ENCODE results near the gene SORD.
A peak's percentile ranks its signal among the peaks of the same experiment; 100 is the strongest.
"Not testable (repeated sequence)": the region's sequence is repeated elsewhere in the genome, so short reads cannot be mapped to it uniquely, and the experiment has no call there.

Gene SORD

DNA sequence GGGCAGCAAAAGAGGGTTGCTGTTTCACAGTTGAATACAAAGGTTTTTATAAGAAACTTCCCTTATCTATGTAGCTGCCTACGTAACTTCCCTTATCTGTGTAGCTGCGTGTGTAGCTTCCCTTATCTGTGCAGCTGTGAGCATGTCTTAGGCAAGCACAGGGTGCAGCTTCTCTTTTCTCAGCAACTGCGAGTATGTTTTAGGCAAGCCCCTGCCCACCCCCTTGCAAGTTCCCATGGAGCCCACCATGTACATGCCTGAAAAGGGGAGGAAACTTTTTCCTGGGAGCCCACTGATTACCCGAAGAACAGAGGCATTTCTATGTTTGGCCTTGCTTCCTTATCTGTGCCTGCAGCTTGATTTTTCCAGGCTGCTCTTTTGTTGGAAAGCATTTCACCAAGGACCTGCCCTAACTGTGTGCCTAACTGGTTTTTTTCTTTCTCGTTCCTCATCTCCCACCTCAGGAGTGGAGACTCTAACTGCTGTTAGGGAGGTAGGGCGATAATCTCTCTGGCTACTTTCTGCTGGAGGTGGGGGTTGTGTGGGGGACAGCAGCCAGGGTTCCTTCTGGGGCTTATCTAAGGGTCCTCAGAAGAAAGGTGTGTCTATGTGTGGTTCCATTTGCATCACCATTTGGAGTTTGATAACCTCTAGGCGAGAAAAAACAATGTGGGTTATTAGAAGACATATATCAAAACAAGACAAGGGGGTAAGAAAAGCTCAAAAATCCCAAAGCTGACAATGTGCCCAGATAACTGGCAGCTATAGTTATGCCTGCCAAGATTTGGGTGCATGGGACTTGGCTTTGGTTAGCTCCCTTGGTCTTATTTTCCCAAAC is 26.0 kb downstream of the SORD start:
- peak overlapping the region; percentile 17 for H3K4me3 ChIP-seq

DNA sequence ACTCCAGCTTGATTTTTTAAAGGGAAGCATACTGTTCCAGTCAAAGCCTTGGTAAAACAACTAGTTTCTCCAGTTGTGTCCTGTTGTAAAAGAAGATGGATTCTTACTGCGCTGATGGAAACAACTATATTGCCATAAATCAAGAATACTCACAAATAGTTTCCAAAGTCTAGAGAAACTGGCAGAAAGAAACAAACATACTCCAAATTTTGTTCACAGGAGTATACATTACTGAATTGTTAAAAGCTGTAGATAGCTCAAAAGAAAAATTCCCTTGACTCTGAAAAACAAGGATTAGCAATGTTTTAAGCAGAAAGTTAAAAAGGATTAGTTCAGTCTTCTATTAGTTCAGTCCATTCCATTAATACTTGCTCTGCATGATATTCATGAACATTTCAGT is 27.6 kb downstream of the SORD start:
- TF ChIP-seq, protein P1, sequence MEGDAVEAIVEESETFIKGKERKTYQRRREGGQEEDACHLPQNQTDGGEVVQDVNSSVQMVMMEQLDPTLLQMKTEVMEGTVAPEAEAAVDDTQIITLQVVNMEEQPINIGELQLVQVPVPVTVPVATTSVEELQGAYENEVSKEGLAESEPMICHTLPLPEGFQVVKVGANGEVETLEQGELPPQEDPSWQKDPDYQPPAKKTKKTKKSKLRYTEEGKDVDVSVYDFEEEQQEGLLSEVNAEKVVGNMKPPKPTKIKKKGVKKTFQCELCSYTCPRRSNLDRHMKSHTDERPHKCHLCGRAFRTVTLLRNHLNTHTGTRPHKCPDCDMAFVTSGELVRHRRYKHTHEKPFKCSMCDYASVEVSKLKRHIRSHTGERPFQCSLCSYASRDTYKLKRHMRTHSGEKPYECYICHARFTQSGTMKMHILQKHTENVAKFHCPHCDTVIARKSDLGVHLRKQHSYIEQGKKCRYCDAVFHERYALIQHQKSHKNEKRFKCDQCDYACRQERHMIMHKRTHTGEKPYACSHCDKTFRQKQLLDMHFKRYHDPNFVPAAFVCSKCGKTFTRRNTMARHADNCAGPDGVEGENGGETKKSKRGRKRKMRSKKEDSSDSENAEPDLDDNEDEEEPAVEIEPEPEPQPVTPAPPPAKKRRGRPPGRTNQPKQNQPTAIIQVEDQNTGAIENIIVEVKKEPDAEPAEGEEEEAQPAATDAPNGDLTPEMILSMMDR (IDR thresholded peaks at IDR 0.05): no peak
- Histone ChIP-seq H3K4me3 (no peak overlapping the region), H3K27ac (peak overlapping the region in 1 of 2 donors; percentile 42)
- DNase-seq (ENCODE audit: low spot score): no peak

More for the DNA sequence above, 26.0 kb downstream of the SORD start:
- TF ChIP-seq, protein P1 (IDR thresholded peaks at IDR 0.05): no peak
- no peak for DNase-seq (ENCODE audit: low spot score)
- H3K27ac ChIP-seq: peak overlapping the region; percentile 52 to 53

DNA sequence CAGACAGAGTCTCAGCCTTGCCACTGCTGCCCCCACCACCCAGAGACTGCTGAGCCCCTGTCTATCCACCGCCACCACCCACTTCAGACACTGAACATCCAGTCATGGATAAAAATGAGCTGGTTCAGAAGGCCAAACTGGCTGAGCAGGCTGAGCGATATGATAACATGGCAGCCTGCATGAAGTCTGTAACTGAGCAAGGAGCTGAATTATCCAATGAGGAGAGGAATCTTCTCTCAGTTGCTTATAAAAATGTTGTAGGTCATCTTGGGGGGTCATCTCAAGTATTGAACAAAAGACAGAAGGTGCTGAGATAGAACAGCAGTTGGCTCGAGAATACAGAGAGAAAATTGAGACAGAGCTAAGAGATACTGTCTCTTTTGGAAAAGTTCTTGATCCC is 29.7 kb downstream of the SORD start:
- not testable (repeated sequence) for H3K4me3 ChIP-seq; DNase-seq (ENCODE audit: low spot score); H3K27ac ChIP-seq

DNA sequence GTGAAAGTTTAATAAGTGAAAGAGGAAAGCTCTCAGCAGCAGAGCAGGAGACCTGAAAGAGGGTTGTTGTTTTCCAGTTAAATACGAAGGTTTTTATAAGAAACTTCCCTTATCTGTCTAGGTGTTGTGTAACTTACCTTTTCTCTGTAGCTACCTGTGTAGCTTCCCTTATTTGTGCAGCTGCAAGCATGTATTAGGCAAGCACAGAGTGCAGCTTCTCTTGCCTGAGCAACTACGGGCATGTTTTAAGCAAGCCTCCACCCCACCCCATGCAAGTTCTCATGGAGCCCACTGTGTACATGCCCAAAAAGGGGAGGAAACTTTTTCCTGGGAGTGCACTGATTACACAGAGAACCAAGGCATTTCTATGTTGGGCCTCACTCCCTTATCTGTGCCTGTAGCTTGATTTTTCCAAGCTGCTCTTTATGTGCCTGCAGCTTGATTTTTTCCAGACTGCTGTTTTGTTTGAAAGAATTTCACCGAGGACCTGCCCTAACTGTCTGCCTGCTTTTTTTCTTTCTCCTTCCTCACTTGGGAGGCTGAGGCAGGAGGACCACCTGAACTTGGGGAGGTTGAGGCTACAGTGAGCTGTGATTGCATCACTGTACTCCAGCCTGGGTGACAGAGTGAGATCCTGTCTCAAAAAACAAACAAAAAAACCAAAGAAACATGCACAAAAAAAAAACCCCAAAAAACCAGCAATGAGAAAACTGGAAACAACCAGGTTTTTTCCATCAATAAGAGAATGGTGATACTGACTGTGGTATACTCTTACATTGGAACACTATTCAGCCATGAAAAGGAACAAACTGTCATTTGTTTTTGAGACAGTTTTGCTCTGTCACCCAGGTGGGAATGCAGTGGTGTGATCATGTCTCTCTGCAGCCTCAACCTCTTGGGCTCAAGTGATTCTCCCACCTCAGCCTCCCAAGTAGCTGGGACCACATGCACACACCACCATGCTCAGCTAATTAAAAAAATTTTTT is 36.0 kb downstream of the SORD start:
- DNase-seq (ENCODE audit: low spot score); H3K4me3 ChIP-seq; H3K27ac ChIP-seq: not testable (repeated sequence)

DNA sequence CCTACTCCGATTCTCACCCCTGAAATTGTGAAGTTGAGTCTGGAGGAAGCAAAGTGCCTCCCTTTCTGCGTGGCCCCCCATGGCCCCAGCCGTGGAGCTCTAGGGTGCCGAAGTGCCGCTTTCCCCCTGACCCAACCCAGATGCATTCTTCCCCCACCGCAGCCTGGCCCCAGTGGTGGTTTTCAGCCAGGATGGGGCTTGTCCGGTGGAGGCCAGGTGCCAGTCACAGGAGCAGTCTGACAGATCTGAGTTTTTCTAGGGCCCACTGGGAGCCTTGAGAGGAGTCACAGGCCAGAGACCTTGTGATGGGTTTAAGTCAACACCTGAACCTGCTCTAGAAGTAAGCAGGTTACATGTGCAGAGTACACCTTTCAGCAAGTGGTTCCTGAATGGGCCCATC is 39.3 kb downstream of the SORD start:
- H3K4me3 ChIP-seq; H3K27ac ChIP-seq; DNase-seq (ENCODE audit: low spot score): not testable (repeated sequence)

DNA sequence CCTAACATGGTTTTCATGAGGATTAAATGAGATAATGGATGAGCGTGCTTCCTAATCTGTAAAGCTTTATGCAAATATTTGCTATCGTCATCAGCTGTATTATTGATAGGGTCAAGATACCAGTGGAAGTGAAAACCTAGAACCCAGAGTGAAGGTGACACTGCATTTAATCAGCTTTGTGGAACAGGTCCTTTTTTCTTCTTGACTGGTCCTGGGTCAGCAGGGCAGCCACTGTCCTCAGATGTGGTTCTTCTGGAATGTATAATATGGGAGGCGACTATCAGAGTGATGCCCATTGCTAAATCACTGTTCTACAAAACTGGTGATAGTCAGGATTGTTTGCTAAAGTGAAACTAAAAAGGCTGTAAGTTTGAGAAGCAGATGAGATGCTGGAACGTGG is 41.4 kb downstream of the SORD start:
- no peak overlapping the region for H3K4me3 ChIP-seq
- H3K27ac ChIP-seq: no peak overlapping the region
- TF ChIP-seq, protein P1 (IDR thresholded peaks at IDR 0.05): no peak
- DNase-seq (ENCODE audit: low spot score): no peak

DNA sequence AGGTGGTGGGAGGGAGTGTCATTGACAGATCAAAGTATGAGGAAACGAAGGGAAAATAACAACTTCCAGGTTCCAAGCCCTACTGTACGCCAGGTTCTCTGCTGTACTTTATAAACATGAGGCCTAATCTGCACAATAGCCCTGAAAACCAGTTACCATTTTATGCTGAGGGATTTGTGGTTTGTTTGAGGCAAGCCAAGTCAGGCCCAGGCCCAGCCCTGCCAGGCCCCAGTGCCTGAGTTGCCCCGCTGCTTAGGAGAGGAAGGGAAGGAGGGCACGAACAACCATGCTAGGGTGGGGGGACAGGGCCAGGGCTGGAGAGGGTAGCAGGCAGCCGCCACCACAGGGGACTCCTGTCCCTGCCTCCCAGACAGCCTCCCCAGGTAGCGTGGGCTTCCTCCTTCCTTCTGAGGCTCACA is 47.0 kb downstream of the SORD start:
- H3K27ac ChIP-seq; H3K4me3 ChIP-seq; DNase-seq (ENCODE audit: low spot score): not testable (repeated sequence)

DNA sequence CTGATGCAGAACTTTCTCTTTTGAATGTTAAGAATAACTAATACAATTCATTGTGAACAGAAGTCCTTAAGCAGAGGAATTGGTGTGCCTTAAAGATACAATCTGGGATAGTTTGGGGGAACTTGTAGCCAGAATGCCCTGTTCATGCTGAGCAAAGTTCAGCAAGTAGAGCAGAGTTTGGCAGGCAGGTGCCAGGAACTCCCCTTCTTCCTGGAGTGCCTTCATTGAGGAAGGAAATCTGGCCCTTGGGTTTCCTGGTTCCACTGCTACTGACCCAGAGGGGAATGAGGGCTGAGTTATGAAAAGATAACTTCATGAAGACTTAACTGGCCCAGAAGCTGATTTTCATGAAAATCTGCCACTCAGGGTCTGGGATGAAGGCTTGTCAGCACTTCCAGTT is 50.6 kb downstream of the SORD start:
- H3K27ac ChIP-seq; DNase-seq (ENCODE audit: low spot score); H3K4me3 ChIP-seq: not testable (repeated sequence)

DNA sequence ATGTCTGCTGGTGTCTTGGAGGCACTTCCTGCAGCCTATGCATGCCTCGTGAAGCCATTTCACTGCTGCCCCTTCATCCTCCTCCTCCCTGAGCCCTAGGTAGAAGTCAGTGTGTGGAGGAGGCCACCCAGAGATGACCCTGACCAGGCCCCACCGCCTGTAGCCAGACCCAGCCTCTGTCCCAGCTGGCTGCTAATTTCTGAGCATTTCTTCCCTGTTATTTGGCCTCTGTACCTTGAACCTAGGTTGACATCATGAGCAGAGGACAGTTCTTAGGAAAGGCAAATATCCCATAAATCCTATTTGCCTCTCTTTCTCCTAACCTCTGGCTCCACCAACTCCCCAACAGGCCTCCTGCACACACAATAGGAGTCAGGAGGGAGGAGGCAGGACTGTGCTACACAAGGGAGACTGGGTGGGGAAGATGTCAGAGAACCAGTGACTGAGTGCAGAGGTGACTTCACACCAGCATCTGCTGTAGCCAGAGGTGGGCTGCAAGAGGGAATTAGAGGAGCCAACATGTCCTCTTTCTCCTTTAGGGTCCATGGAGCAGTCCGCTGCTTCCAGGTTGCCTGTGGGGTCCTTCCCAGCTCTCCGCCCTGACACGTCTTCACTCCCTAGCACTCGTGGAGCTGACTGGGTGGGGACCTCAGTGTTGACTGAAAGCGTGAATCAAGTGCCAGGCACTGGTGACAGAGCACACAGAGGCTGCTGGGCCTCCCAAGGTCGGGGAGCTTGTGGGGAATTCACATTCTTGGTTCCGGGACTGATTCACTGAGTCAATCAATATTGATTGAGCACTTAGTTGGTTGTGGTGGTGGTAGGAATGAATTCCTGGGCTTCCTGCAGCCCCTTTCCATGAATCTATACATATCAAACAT is 52.7 kb downstream of the SORD start:
- not testable (repeated sequence) for H3K4me3 ChIP-seq; DNase-seq (ENCODE audit: low spot score); H3K27ac ChIP-seq

DNA sequence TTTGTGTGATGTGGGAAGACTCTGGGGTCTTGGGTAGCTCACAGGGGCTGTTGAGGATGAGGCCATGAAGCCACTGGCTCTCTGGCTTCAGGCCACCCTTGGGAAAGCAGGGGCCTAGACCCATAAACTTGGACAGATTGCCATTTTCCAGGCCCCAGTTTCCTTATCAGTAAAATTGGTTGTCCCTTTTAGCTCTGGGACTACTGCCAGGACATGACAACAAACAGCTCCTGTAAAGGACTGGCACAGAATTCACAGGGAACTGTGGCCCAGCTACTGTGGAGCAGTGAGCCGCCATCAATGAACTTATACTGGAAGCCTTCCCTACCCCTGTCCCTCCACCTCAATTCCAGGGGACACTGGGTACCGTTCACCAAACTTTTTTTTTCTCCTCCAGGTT is 54.4 kb downstream of the SORD start:
- not testable (repeated sequence) for H3K4me3 ChIP-seq; DNase-seq (ENCODE audit: low spot score)
- peak overlapping the region; percentile 32 to 65 for H3K27ac ChIP-seq

DNA sequence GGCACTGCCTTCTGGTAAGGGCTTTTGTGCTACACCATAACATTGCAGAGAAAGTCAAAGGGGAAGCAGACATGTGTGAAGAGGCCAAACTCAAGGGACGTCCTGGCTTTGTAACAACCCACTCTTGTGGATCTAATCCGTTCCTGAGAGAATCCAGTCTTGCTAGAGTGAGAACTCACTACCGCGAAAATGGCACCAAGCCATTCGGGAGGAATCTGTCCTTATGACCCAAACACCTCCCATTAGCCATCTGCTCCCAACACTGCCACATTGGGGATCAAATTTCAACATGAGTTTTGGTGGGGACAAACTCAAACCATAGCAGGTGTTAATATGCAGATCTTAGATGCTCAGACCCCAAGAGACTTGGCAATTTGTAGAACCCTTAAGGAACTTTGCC is 56.2 kb downstream of the SORD start:
- H3K27ac ChIP-seq: peak overlapping the region in 1 of 2 donors; percentile 22
- DNase-seq (ENCODE audit: low spot score); H3K4me3 ChIP-seq: not testable (repeated sequence)

DNA sequence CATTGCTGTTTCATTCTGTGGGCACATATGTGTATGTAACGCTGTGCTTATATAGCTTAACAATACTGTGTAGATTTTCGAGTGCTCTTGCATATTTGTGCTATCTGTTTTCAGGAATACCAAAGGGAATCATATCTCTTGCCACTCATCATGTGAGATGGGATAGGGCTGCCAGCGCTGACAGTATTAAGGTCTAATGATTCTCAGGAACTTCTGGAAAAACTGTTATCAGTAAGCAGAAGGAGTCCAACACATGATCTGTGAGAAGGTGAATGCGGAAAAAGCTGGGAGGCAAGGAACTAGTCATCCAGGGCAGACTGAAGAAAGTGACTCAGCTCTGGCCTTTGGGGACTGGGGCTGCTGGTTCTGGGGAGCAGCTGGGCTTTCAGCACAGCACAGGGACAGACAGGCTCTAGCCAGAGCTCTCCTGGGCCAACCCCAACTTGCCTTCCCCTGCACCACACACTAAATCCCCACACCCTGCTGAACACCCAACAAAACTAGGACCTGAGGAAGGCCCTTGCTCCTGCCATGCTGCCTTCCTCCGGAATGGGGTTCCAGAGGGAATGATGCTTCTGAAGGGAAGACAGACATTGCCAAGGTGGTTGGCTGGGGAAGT is 56.7 kb downstream of the SORD start:
- H3K27ac ChIP-seq: peak overlapping the region in 1 of 2 donors; percentile 22
- not testable (repeated sequence) for DNase-seq (ENCODE audit: low spot score); H3K4me3 ChIP-seq

DNA sequence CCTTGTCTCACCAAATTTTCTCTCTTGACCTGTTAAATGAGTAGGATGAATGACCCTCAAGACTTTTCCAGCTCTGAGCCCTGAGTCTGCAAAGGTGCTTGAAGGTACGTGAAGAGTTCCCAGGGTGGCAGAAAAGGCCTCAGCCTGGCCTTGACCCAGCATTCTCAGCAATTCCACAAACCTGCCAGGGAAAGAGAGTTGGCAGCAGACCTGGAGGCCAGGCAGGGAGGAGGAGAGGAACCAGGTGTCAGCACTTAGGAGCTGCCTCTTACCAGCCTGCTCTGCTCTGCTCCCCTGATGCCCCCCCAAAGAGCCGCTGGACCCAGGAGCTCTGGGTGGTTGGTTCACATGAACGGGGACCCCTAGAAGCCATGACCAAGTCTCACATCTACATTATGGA is 57.6 kb downstream of the SORD start:
- not testable (repeated sequence) for DNase-seq (ENCODE audit: low spot score); H3K4me3 ChIP-seq; H3K27ac ChIP-seq

DNA sequence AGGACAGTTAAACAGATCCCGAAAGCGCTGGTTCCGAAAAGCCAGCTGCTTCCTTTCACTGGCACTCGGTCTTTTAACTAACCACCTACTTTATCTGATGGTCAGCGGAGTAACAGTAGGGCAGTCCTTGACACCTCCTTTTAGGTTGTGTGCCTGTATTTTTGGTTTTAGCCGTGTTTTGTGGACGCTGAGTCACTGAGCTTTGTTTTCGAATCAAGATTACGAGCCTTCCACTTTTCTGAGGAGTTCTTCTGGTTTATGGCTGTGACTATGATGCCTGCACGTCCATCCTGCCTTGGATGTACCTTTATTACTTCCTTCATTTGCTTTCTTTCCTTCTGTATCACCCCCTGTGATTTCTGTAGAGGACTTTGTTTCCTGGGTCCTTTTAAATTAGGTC is 59.4 kb downstream of the SORD start:
- not testable (repeated sequence) for H3K27ac ChIP-seq; H3K4me3 ChIP-seq; DNase-seq (ENCODE audit: low spot score)

Measured in coronary artery (tissue), 2 donors.